ENCODE results near the gene PHF21B.

GRCh38 chr22:44878483-44879300 is 131.1 kb downstream of the PHF21B start:
- no peak for TF ChIP-seq POLR2A (IDR thresholded peaks at IDR 0.05)
- TF ChIP-seq, protein P1, sequence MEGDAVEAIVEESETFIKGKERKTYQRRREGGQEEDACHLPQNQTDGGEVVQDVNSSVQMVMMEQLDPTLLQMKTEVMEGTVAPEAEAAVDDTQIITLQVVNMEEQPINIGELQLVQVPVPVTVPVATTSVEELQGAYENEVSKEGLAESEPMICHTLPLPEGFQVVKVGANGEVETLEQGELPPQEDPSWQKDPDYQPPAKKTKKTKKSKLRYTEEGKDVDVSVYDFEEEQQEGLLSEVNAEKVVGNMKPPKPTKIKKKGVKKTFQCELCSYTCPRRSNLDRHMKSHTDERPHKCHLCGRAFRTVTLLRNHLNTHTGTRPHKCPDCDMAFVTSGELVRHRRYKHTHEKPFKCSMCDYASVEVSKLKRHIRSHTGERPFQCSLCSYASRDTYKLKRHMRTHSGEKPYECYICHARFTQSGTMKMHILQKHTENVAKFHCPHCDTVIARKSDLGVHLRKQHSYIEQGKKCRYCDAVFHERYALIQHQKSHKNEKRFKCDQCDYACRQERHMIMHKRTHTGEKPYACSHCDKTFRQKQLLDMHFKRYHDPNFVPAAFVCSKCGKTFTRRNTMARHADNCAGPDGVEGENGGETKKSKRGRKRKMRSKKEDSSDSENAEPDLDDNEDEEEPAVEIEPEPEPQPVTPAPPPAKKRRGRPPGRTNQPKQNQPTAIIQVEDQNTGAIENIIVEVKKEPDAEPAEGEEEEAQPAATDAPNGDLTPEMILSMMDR (IDR thresholded peaks at IDR 0.05) = no peak
